Naive B cell (primary cell): ENCODE measurements around the gene C1orf115. TPM values are rescaled to one million over a fixed set of nuclear protein-coding genes. Genes with fewer than 3 reads are reported as not detected.

ENCODE experiments used
- ATAC-seq, 2 donors: fragments of 150-1000 bp; cut with Tn5 transposase; 2 replicates each; pipeline ENCODE4 v1.10.0; 2021; ENCODE audit warnings: low read depth in 2 of 2, mild to moderate bottlenecking in 2 of 2, moderate library complexity in 2 of 2
- DNase-seq: peaks from one replicate; pipeline ENCODE4 v3.0.0; 2022
- H3K27ac Mint-ChIP-seq, 6 donors: one replicate each; pipeline ENCODE4 v1.8.0; 2020 to 2022; ENCODE audit warnings: mild to moderate bottlenecking in 6 of 6, mixed read lengths in 6 of 6, moderate library complexity in 5 of 6, inconsistent platforms in 2 of 6
- H3K27me3 Mint-ChIP-seq, 3 donors: one replicate each; pipeline ENCODE4 v1.8.0; 2021 to 2022; ENCODE audit warnings: mixed read lengths in 3 of 3, mild to moderate bottlenecking in 1 of 3
- H3K36me3 Mint-ChIP-seq, 2 donors: one replicate each; pipeline ENCODE4 v1.8.0; 2020 to 2022; ENCODE audit warnings: mixed read lengths in 2 of 2, inconsistent platforms in 1 of 2, mild to moderate bottlenecking in 1 of 2
- H3K4me1 Mint-ChIP-seq, 3 donors: one replicate each; pipeline ENCODE4 v1.8.0; 2020 to 2022; ENCODE audit warnings: mixed read lengths in 3 of 3, inconsistent platforms in 1 of 3, mild to moderate bottlenecking in 1 of 3, moderate library complexity in 1 of 3
- H3K4me3 Mint-ChIP-seq, 8 donors: one replicate each; pipeline ENCODE4 v1.8.0; 2020 to 2022; ENCODE audit warnings: mild to moderate bottlenecking in 8 of 8, mixed read lengths in 8 of 8, moderate library complexity in 8 of 8, inconsistent platforms in 2 of 8
- H3K9me3 Mint-ChIP-seq, 7 donors: one replicate each; pipeline ENCODE4 v1.8.0; 2020 to 2022; ENCODE audit warnings: mixed read lengths in 7 of 7, mild to moderate bottlenecking in 5 of 7, inconsistent platforms in 2 of 7, moderate library complexity in 1 of 7
- polyA plus RNA-seq, 6 donors: library from polyadenylated mRNA; unstranded; fragments of 300-500 nt; fragmentation: Illumina TruSeq; gene quantifications; one replicate each; pipeline ENCODE4 v1.2.3, GENCODE V29; 2021; ENCODE audit warnings: low read depth in 6 of 6

C1orf115 gene
- polyA plus RNA-seq, 6 donors from 2014 or later = 3.7 to 37.5 (median 5.5) TPM; not detected in 1

GRCh38 chr1:220698607-220699016 lies 8.4 kb downstream of the C1orf115 start:
- DNase-seq (no peak), ATAC-seq (no peak)
- peaks cover 0 to 2% (median 0%) of the 10 kb centered on the region in 7 donors for H3K9me3 Mint-ChIP-seq
- H3K27ac Mint-ChIP-seq = peak overlapping the region in 2 of 6 donors; percentile 22 to 53
- peaks cover 0 to 34% (median 4%) of the 10 kb centered on the region in 3 donors for H3K4me1 Mint-ChIP-seq
- peaks cover 0 to 3% (median 0%) of the 10 kb centered on the region in 3 donors for H3K27me3 Mint-ChIP-seq
- no peaks in the 10 kb centered on the region for H3K36me3 Mint-ChIP-seq
- H3K4me3 Mint-ChIP-seq = no peak overlapping the region

GRCh38 chr1:220699044-220699443 lies 8.9 kb downstream of the C1orf115 start:
- peaks cover 0 to 2% (median 0%) of the 10 kb centered on the region in 7 donors for H3K9me3 Mint-ChIP-seq
- H3K4me1 Mint-ChIP-seq = peaks cover 0 to 32% (median 4%) of the 10 kb centered on the region in 3 donors
- no peak overlapping the region for H3K4me3 Mint-ChIP-seq
- ATAC-seq (no peak), DNase-seq (no peak)
- no peaks in the 10 kb centered on the region for H3K36me3 Mint-ChIP-seq
- peaks cover 0 to 4% (median 0%) of the 10 kb centered on the region in 3 donors for H3K27me3 Mint-ChIP-seq
- H3K27ac Mint-ChIP-seq = peak overlapping the region in 3 of 6 donors; percentile 16 to 53 (median 34)

- peaks cover 0 to 37% (median 4%) of the 10 kb centered on the region in 3 donors for H3K4me1 Mint-ChIP-seq
- no peak overlapping the region for H3K4me3 Mint-ChIP-seq
- H3K27me3 Mint-ChIP-seq = peaks cover 0 to 6% (median 4%) of the 10 kb centered on the region in 3 donors
- DNase-seq (no peak), ATAC-seq (no peak)
- H3K36me3 Mint-ChIP-seq = no peaks in the 10 kb centered on the region
- peaks cover 0 to 4% (median 0%) of the 10 kb centered on the region in 7 donors for H3K9me3 Mint-ChIP-seq
- H3K27ac Mint-ChIP-seq = no peak overlapping the region
Observed at GRCh38 chr1:220700556-220701179, 10.5 kb downstream of the C1orf115 start.

GRCh38 chr1:220701974-220702373 lies 11.8 kb downstream of the C1orf115 start:
- no peaks in the 10 kb centered on the region for H3K36me3 Mint-ChIP-seq
- peaks cover 0 to 4% (median 0%) of the 10 kb centered on the region in 7 donors for H3K9me3 Mint-ChIP-seq
- peaks cover 0 to 6% (median 4%) of the 10 kb centered on the region in 3 donors for H3K27me3 Mint-ChIP-seq
- H3K4me3 Mint-ChIP-seq = no peak overlapping the region
- ATAC-seq (peak in 1 of 2 donors; percentile 12), DNase-seq (no peak)
- H3K27ac Mint-ChIP-seq = no peak overlapping the region
- H3K4me1 Mint-ChIP-seq = peaks cover 0 to 48% (median 4%) of the 10 kb centered on the region in 3 donors

- Mint-ChIP-seq H3K27me3 (peaks cover 0 to 6% (median 4%) of the 10 kb centered on the region in 3 donors), H3K27ac (peak overlapping the region in 2 of 6 donors; percentile 8 to 66), H3K4me1 (peaks cover 0 to 55% (median 0%) of the 10 kb centered on the region in 3 donors), H3K9me3 (peaks cover 0 to 4% (median 0%) of the 10 kb centered on the region in 7 donors), H3K4me3 (no peak overlapping the region), H3K36me3 (no peaks in the 10 kb centered on the region)
- DNase-seq (no peak), ATAC-seq (no peak)
Observed at GRCh38 chr1:220702733-220703270, 12.6 kb downstream of the C1orf115 start.

- peak overlapping the region in 2 of 6 donors; percentile 27 to 66 for H3K27ac Mint-ChIP-seq
- DNase-seq (no peak), ATAC-seq (no peak)
- peaks cover 2 to 60% (median 3%) of the 10 kb centered on the region in 3 donors for H3K4me1 Mint-ChIP-seq
- no peak overlapping the region for H3K4me3 Mint-ChIP-seq
- peaks cover 0 to 4% (median 0%) of the 10 kb centered on the region in 7 donors for H3K9me3 Mint-ChIP-seq
- no peaks in the 10 kb centered on the region for H3K36me3 Mint-ChIP-seq
- H3K27me3 Mint-ChIP-seq = peaks cover 0 to 6% (median 4%) of the 10 kb centered on the region in 3 donors
Observed at GRCh38 chr1:220703305-220703704, 13.1 kb downstream of the C1orf115 start.

GRCh38 chr1:220705782-220706181 lies 15.6 kb downstream of the C1orf115 start:
- no peak for DNase-seq
- Mint-ChIP-seq H3K9me3 (peaks cover 0 to 2% (median 0%) of the 10 kb centered on the region in 7 donors), H3K27ac (no peak overlapping the region)

GRCh38 chr1:220706480-220706879 lies 16.3 kb downstream of the C1orf115 start:
- peaks cover 0 to 6% (median 4%) of the 10 kb centered on the region in 3 donors for H3K27me3 Mint-ChIP-seq
- H3K36me3 Mint-ChIP-seq = no peaks in the 10 kb centered on the region
- ATAC-seq = no peak
- H3K4me3 Mint-ChIP-seq = no peak overlapping the region
- peaks cover 0 to 2% (median 0%) of the 10 kb centered on the region in 7 donors for H3K9me3 Mint-ChIP-seq
- no peak overlapping the region for H3K27ac Mint-ChIP-seq
- no peak for DNase-seq
- H3K4me1 Mint-ChIP-seq = peaks cover 27 to 82% (median 30%) of the 10 kb centered on the region in 3 donors

More at GRCh38 chr1:220705782-220706181, 15.6 kb downstream of the C1orf115 start:
- peaks cover 21 to 81% (median 23%) of the 10 kb centered on the region in 3 donors for H3K4me1 Mint-ChIP-seq
- ATAC-seq = no peak
- no peaks in the 10 kb centered on the region for H3K36me3 Mint-ChIP-seq
- H3K4me3 Mint-ChIP-seq = peak overlapping the region in 1 of 8 donors; percentile 29
- H3K27me3 Mint-ChIP-seq = peaks cover 0 to 6% (median 4%) of the 10 kb centered on the region in 3 donors

GRCh38 chr1:220707160-220707559 lies 17.0 kb downstream of the C1orf115 start:
- peaks cover 30 to 82% (median 34%) of the 10 kb centered on the region in 3 donors for H3K4me1 Mint-ChIP-seq
- DNase-seq = no peak
- no peaks in the 10 kb centered on the region for H3K36me3 Mint-ChIP-seq
- no peak overlapping the region for H3K4me3 Mint-ChIP-seq
- H3K27ac Mint-ChIP-seq = no peak overlapping the region
- peaks cover 0 to 6% (median 4%) of the 10 kb centered on the region in 3 donors for H3K27me3 Mint-ChIP-seq
- no peak for ATAC-seq
- peaks cover 0 to 2% (median 0%) of the 10 kb centered on the region in 7 donors for H3K9me3 Mint-ChIP-seq

GRCh38 chr1:220708244-220708643 lies 18.1 kb downstream of the C1orf115 start:
- peaks cover 0 to 6% (median 4%) of the 10 kb centered on the region in 3 donors for H3K27me3 Mint-ChIP-seq
- ATAC-seq = no peak
- H3K36me3 Mint-ChIP-seq = no peaks in the 10 kb centered on the region
- peaks cover 30 to 78% (median 34%) of the 10 kb centered on the region in 3 donors for H3K4me1 Mint-ChIP-seq
- peaks cover 0 to 2% (median 0%) of the 10 kb centered on the region in 7 donors for H3K9me3 Mint-ChIP-seq
- peak overlapping the region in 2 of 8 donors; percentile 37 to 59 for H3K4me3 Mint-ChIP-seq
- peak overlapping the region in 3 of 6 donors; percentile 20 to 85 (median 47) for H3K27ac Mint-ChIP-seq
- no peak for DNase-seq

- DNase-seq = peak; percentile 46
- peak; percentile 70 to 75 for ATAC-seq
- H3K36me3 Mint-ChIP-seq = no peaks in the 10 kb centered on the region
- H3K4me1 Mint-ChIP-seq = peaks cover 30 to 73% (median 34%) of the 10 kb centered on the region in 3 donors
- H3K9me3 Mint-ChIP-seq = peaks cover 0 to 6% (median under 1%) of the 10 kb centered on the region in 7 donors
- H3K4me3 Mint-ChIP-seq = peak overlapping the region in 6 of 8 donors; percentile 6 to 90 (median 59)
- H3K27me3 Mint-ChIP-seq = peaks cover 0 to 6% (median 0%) of the 10 kb centered on the region in 3 donors
- H3K27ac Mint-ChIP-seq = peak overlapping the region in 5 of 6 donors; percentile 49 to 99 (median 79)
Observed at GRCh38 chr1:220708936-220709801, 19.0 kb downstream of the C1orf115 start.

- DNase-seq (no peak), ATAC-seq (no peak)
- H3K9me3 Mint-ChIP-seq = peaks cover 0 to 17% (median 2%) of the 10 kb centered on the region in 7 donors
- peak overlapping the region in 3 of 6 donors; percentile 79 to 97 (median 83) for H3K27ac Mint-ChIP-seq
- no peaks in the 10 kb centered on the region for H3K36me3 Mint-ChIP-seq
- H3K27me3 Mint-ChIP-seq = peaks cover 0 to 1% (median 0%) of the 10 kb centered on the region in 3 donors
- H3K4me1 Mint-ChIP-seq = peaks cover 30 to 70% (median 34%) of the 10 kb centered on the region in 3 donors
- peak overlapping the region in 5 of 8 donors; percentile 17 to 89 (median 45) for H3K4me3 Mint-ChIP-seq
Observed at GRCh38 chr1:220710333-220710732, 20.2 kb downstream of the C1orf115 start.
